ENCODE data around the gene FKBP5. TPM values are rescaled to one million over a fixed set of nuclear protein-coding genes. Genes with fewer than 3 reads are reported as not detected.

FKBP5 gene
- total and polyA plus RNA-seq, 9 of the 15 experiments (the other 6 are each of a cell fraction or from before 2014, with no cell fraction given), result 32.7 to 151 (median 75.0) TPM

- TF ChIP-seq AFF1 (IDR thresholded peaks at IDR 0.05; ENCODE audit: low read depth in 1 of 2, partially characterized antibody in 2 of 2) (no peak), ZKSCAN1 (IDR thresholded peaks at IDR 0.05; ENCODE audit: low read depth, low read length) (no peak), TFAP4 (CRISPR knock-in tag; IDR thresholded peaks at IDR 0.05; ENCODE audit: borderline replicate concordance) (peak; percentile 82), TRIM24 (IDR thresholded peaks at IDR 0.05) (peak in 1 of 2 experiments; percentile 59; a peak in 1 of 4 replicates), FOXA1 (IDR thresholded peaks at IDR 0.05; ENCODE audit: borderline replicate concordance) (no peak), TBP (optimal IDR thresholded peaks at IDR 0.05; ENCODE audit: low read depth, low read length) (no peak), SNIP1 (IDR thresholded peaks at IDR 0.05; ENCODE audit: low read depth) (no peak), ZNF561 (CRISPR knock-in tag; conservative IDR thresholded peaks at IDR 0.05) (no peak), BRF1 (IDR thresholded peaks at IDR 0.05; ENCODE audit: borderline replicate concordance, extremely low read depth, insufficient read length) (no peak), RREB1 (CRISPR knock-in tag; IDR thresholded peaks at IDR 0.05) (peak; percentile 53; the same call in 1 of the 2 replicates), ZNF134 (CRISPR knock-in tag; conservative IDR thresholded peaks at IDR 0.05) (no peak), SRSF3 (IDR thresholded peaks at IDR 0.05; ENCODE audit: insufficient read depth, low read length) (no peak), FOXP1 (CRISPR knock-in tag; IDR thresholded peaks at IDR 0.05) (no peak; the same call in none of the 2 replicates), TAF9B (IDR thresholded peaks at IDR 0.05; ENCODE audit: partially characterized antibody) (no peak), HIVEP1 (CRISPR knock-in tag; IDR thresholded peaks at IDR 0.05) (no peak), RCOR1 (IDR thresholded peaks at IDR 0.05; ENCODE audit: borderline replicate concordance in 1 of 2, low read depth in 2 of 2, low read length in 2 of 2) (no peak)
Observed at GRCh38 chr6:35687658-35688604, 784 bp downstream of the FKBP5 start (continued).
